Liver (tissue), 9 donors: Measurements from ENCODE around the gene ZFP3. TPM values are rescaled to one million over a fixed set of nuclear protein-coding genes. Genes with fewer than 3 reads are reported as not detected.
"Not testable (repeated sequence)": the region's sequence is repeated elsewhere in the genome, so short reads cannot be mapped to it uniquely, and the experiment has no call there.

Experiments used
- DNase-seq: peaks from one replicate; pipeline ENCODE4 v3.0.0-alpha.2; 2017; ENCODE audit warnings: low spot score
- H3K27ac ChIP-seq, 2 donors: one replicate each; pipeline ENCODE4 v1.7.0; 2013; ENCODE audit warnings: inconsistent platforms in 2 of 2, low read length in 2 of 2, control low read depth in 1 of 2, low read depth in 1 of 2, mild to moderate bottlenecking in 1 of 2
- H3K27me3 ChIP-seq, 4 donors: one replicate each; pipeline versions ENCODE4 v1.6.1 to v1.7.0; 2013; ENCODE audit warnings: low read length in 3 of 4, inconsistent platforms in 1 of 4, mild to moderate bottlenecking in 1 of 4, moderate library complexity in 1 of 4; ENCODE audit not compliant: control insufficient read depth in 4 of 4, insufficient read depth in 4 of 4
- H3K36me3 ChIP-seq, 4 donors: one replicate each; pipeline versions ENCODE4 v1.6.1 to v1.7.0; 2013; ENCODE audit warnings: low read length in 3 of 4, mild to moderate bottlenecking in 3 of 4, low read depth in 1 of 4, moderate library complexity in 1 of 4; ENCODE audit not compliant: control insufficient read depth in 4 of 4, insufficient read depth in 3 of 4
- H3K4me1 ChIP-seq, 4 donors: one replicate each; pipeline versions ENCODE4 v1.6.1 to v1.7.0; 2013; ENCODE audit warnings: low read length in 3 of 4, mild to moderate bottlenecking in 3 of 4, moderate library complexity in 1 of 4; ENCODE audit not compliant: control insufficient read depth in 4 of 4, insufficient read depth in 4 of 4
- H3K4me3 ChIP-seq, 3 donors: one replicate each; pipeline versions ENCODE4 v1.6.1 to v1.7.0; 2013; ENCODE audit warnings: low read length in 3 of 3, control low read depth in 1 of 3, low read depth in 1 of 3, mild to moderate bottlenecking in 1 of 3
- H3K9ac ChIP-seq, 2 donors: one replicate each; pipeline ENCODE4 v1.7.0; 2013; ENCODE audit warnings: low read length in 2 of 2, mild to moderate bottlenecking in 2 of 2, moderate library complexity in 2 of 2, control low read depth in 1 of 2, low read depth in 1 of 2
- H3K9me3 ChIP-seq, 4 donors: one replicate each; pipeline versions ENCODE4 v1.6.1 to v1.7.0; 2013; ENCODE audit warnings: low read length in 3 of 4; ENCODE audit not compliant: control insufficient read depth in 4 of 4
- FOXA1 ChIP-seq: IDR thresholded peaks from 2 replicates; pipeline ENCODE4 v1.6.1; 2016; ENCODE audit warnings: antibody characterized with exemption
- JUND ChIP-seq, 2 donors: IDR thresholded peaks; 2 replicates each; pipeline ENCODE4 v1.6.1; 2016; ENCODE audit warnings: antibody characterized with exemption in 2 of 2
- WGBS: extraction: QIAGEN DNeasy Blood & Tissue Kit; methylation state at CpG from one replicate; pipeline ENCODE4 v1.1.7; 2013; 5-methylcytosine and 5-hydroxymethylcytosine counted together
- polyA plus RNA-seq, 2 donors: library from polyadenylated mRNA; stranded (reverse) in 1 of 2; unstranded in 1 of 2; fragments of 200-250 nt in 1 of 2; fragments of >200 nt in 1 of 2; fragmentation: Nextera tagmentation in 1 of 2; extraction: Ambion mirVana in 1 of 2; gene quantifications; one replicate each; pipeline versions ENCODE4 v1.2.1 to v1.2.3, GENCODE V29; 2013 to 2015
- total RNA-seq, 2 donors: library from RNA; depleted of rRNA; stranded (reverse); fragments of >200 nt; gene quantifications; one replicate each; pipeline ENCODE4 v1.2.3, GENCODE V29; 2014
- TF ChIP-seq, protein P1 (sequence below): IDR thresholded peaks from 2 replicates; pipeline ENCODE4 v1.6.1; 2016; ENCODE audit warnings: antibody characterized with exemption, mild to moderate bottlenecking
- TF ChIP-seq, protein P2 (sequence below): IDR thresholded peaks from 2 replicates; pipeline ENCODE4 v1.6.1; 2016; ENCODE audit warnings: antibody characterized with exemption
- donor health status: healthy.
- donor health status: healthy.
- donor health status: healthy.
- donor health status: healthy.
- donor health status: healthy.

ZFP3 gene
- total and polyA plus RNA-seq, 4 donors = 0.46 to 1.6 (median 1.1) TPM

DNA sequence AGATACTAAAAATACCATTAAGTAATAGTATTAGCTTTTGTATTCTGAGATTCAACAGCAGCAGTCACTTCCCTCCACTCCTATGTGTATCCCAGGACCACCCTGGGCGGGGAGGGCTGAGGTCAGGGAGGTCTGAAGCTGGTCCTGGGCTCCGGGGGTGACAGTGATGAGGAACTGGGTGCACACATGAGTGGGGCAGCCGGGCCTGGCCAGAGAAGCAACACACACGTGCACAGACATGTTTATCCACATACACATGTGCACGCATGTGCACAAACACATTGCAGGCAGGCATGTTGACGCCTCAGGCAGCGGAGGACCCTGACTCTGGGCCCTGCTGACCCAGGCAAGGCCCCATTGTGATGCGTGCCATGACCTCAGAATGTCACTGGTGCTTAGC, 50.1 kb downstream of the ZFP3 start:
- not testable (repeated sequence) for DNase-seq, H3K27ac ChIP-seq, H3K4me3 ChIP-seq, H3K36me3 ChIP-seq, H3K9ac ChIP-seq, H3K27me3 ChIP-seq, H3K9me3 ChIP-seq, H3K4me1 ChIP-seq
- 87% methylated on average over 8 of the region's 8 CpGs for WGBS

DNA sequence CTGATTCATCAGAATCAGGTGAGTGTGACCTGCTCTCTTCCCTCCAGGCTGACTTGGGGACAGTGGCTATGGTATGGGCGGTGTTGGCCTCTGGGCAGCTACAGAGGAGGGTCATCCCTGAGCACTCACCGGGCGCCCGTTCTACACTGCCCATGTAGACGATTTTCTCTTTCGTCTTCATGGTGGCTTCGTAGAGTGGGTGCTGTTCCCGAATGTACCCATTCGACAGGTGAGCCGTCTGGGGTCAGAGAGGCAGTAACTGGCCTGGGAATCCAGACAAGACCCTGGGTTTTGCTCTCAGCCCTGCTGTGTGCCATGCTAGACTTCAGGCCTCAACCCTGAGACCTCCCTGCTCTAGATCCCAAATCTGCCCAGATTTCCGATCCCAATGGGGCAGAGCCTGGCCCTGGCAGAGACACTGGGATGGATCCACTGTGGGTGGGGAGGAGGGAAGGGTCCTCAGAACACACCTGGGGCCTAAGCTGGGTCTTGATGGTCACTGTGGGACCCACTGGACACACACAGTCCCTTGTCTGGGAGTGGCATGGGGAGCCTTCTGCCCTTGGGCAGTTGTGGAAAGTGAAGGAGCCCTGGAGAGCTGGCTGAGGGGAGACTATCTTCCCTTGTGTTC, 50.8 kb downstream of the ZFP3 start:
- TF ChIP-seq FOXA1 = no peak
- no peak for DNase-seq
- Histone ChIP-seq H3K4me3 (no peak overlapping the region), H3K9me3 (no peaks in the 10 kb centered on the region), H3K9ac (no peak overlapping the region), H3K4me1 (no peaks in the 10 kb centered on the region), H3K36me3 (no peaks in the 10 kb centered on the region), H3K27ac (no peak overlapping the region), H3K27me3 (no peaks in the 10 kb centered on the region)
- WGBS = 87% methylated on average over 11 of the region's 11 CpGs

DNA sequence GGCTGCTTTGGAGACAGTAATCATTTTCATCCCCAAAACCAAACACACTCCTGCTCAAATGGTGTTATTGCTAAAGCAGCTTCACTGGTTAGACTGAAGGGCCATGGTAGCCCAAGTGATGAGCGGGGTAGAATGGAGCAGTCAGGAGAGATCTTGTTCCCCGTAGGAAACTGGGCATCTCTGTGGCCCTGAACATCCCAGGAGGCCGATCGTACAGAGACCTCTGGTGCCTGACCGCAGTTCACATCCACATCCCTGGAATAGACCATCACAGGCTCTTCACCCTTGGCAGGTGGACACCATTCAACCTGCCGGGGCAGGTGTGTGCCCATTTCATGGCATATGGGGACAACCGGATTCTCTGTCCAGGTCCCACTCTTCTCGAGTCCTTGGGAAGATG, 51.5 kb downstream of the ZFP3 start:
- H3K4me1 ChIP-seq, H3K36me3 ChIP-seq, DNase-seq, H3K27me3 ChIP-seq, H3K9me3 ChIP-seq, H3K9ac ChIP-seq, H3K27ac ChIP-seq, H3K4me3 ChIP-seq: not testable (repeated sequence)
- WGBS = 88% methylated on average over 8 of the region's 8 CpGs

DNA sequence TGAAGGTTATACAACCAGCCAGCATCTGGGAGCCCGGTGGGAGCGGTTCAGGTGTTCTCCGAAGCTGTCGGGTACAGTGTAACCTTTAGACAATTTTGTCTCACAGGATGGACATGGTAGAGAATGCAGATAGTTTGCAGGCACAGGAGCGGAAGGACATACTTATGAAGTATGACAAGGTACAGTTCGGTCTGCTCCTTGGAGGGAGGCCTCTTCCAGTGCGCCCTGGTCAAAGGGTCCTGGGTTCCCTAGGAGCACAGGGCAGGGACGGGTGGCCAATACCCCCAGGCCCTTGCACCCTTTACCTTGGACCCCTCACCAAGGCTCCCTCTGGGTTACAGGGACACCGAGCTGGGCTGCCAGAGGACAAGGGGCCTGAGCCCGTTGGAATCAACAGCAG, 52.0 kb downstream of the ZFP3 start:
- WGBS = 91% methylated on average over 10 of the region's 10 CpGs
- not testable (repeated sequence) for H3K4me1 ChIP-seq, H3K9me3 ChIP-seq, H3K9ac ChIP-seq, H3K27me3 ChIP-seq, H3K27ac ChIP-seq, DNase-seq, H3K4me3 ChIP-seq, H3K36me3 ChIP-seq

DNA sequence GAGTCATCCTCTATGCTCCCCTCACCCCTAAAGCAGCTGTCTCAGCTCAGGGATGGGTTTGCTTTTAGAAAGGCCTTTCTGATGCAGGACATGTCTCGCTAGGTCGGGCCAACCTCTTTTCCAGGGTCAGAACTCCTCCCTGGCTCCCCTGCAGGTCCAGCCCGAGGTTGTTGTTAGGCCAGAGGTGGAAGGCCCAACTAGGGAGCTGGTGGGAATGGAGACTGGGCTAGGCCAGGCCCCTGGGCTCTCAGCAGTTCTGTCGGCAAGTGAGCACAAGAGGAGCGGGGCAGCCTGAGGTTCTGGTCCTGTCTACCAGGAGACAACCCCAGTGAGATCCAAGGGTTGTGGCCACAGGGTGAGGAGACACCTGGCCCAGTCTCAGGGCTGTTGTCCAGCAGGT, 52.4 kb downstream of the ZFP3 start:
- not testable (repeated sequence) for H3K4me3 ChIP-seq, H3K27ac ChIP-seq, H3K36me3 ChIP-seq, H3K27me3 ChIP-seq, H3K9me3 ChIP-seq, H3K9ac ChIP-seq, DNase-seq, H3K4me1 ChIP-seq
- WGBS = 93% methylated on average over 5 of the region's 5 CpGs

DNA sequence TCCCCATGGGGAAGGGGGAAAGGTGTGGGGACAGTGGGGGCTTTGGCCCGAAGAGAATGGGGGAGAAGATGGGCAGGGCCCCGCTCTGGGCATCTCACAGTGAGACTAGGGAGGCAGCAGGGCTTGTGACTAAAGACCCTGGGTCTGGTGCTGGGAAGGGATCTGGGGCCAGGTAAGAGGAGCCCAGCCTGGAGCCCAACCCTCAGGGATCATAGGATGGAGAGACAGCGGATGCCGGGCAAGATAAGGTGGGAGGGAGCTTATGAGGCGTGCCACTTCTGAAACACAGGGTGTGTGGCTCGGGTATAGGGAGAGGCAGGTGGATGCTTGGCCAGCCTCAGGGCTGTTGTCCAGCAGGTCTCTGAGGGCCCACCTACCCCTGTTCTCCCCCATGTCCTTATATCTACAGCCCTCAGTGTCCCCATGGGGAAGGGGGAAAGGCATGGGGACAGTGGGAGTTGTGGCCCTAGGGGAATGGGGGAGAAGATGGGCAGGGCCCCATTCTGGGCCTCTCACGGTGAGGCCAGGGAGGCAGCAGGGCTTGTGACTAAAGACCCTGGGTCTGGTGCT, 53.0 kb downstream of the ZFP3 start:
- Histone ChIP-seq H3K36me3 (no peaks in the 10 kb centered on the region), H3K27me3 (no peaks in the 10 kb centered on the region), H3K4me3 (no peak overlapping the region), H3K9me3 (no peaks in the 10 kb centered on the region), H3K4me1 (no peaks in the 10 kb centered on the region), H3K9ac (no peak overlapping the region), H3K27ac (no peak overlapping the region)
- TF ChIP-seq, protein P1, sequence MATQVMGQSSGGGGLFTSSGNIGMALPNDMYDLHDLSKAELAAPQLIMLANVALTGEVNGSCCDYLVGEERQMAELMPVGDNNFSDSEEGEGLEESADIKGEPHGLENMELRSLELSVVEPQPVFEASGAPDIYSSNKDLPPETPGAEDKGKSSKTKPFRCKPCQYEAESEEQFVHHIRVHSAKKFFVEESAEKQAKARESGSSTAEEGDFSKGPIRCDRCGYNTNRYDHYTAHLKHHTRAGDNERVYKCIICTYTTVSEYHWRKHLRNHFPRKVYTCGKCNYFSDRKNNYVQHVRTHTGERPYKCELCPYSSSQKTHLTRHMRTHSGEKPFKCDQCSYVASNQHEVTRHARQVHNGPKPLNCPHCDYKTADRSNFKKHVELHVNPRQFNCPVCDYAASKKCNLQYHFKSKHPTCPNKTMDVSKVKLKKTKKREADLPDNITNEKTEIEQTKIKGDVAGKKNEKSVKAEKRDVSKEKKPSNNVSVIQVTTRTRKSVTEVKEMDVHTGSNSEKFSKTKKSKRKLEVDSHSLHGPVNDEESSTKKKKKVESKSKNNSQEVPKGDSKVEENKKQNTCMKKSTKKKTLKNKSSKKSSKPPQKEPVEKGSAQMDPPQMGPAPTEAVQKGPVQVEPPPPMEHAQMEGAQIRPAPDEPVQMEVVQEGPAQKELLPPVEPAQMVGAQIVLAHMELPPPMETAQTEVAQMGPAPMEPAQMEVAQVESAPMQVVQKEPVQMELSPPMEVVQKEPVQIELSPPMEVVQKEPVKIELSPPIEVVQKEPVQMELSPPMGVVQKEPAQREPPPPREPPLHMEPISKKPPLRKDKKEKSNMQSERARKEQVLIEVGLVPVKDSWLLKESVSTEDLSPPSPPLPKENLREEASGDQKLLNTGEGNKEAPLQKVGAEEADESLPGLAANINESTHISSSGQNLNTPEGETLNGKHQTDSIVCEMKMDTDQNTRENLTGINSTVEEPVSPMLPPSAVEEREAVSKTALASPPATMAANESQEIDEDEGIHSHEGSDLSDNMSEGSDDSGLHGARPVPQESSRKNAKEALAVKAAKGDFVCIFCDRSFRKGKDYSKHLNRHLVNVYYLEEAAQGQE = no peak
- TF ChIP-seq JUND (IDR thresholded peaks at IDR 0.05) = no peak
- TF ChIP-seq, protein P2, sequence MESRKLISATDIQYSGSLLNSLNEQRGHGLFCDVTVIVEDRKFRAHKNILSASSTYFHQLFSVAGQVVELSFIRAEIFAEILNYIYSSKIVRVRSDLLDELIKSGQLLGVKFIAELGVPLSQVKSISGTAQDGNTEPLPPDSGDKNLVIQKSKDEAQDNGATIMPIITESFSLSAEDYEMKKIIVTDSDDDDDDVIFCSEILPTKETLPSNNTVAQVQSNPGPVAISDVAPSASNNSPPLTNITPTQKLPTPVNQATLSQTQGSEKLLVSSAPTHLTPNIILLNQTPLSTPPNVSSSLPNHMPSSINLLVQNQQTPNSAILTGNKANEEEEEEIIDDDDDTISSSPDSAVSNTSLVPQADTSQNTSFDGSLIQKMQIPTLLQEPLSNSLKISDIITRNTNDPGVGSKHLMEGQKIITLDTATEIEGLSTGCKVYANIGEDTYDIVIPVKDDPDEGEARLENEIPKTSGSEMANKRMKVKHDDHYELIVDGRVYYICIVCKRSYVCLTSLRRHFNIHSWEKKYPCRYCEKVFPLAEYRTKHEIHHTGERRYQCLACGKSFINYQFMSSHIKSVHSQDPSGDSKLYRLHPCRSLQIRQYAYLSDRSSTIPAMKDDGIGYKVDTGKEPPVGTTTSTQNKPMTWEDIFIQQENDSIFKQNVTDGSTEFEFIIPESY = no peak
- no peak for DNase-seq
- WGBS = 91% methylated on average over 7 of the region's 7 CpGs
